ENCODE data around the gene CFAP57.

DNA sequence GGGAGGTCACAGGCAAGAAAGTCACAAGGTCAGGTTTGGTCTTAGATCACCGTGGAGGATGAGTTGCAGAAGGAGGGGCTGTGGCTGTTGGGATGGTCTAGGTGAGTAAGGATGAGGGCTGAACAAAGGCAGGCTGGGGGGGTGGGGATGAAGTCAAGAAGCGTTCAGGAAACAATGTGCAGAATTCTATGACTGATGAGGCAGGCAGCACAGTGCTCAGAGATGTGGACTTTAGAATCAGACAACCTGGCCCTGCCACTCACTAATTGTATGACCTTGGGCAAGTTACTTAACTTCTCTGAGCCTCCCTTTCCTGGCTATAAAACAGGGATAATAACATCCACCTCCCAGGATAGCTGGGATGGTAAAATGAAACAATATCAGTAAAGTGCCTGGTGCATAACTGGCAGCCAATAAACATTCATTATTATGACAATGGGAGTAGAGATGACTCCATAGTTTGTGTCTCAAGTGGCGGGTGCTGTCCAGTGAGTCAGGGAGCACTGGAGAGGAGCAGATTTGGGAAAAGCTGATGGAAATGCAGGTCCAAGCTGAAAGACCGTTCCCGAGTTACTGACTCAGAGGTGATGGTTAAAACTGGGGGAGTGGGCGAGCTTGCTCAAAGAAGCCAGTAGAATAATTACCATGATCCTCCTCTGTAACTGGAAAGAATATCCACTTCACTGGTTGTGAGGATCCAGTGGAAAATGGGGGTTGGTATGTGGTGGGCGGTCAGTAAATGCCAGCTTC, 130.8 kb downstream of the CFAP57 start:
- TF ChIP-seq, protein P1, sequence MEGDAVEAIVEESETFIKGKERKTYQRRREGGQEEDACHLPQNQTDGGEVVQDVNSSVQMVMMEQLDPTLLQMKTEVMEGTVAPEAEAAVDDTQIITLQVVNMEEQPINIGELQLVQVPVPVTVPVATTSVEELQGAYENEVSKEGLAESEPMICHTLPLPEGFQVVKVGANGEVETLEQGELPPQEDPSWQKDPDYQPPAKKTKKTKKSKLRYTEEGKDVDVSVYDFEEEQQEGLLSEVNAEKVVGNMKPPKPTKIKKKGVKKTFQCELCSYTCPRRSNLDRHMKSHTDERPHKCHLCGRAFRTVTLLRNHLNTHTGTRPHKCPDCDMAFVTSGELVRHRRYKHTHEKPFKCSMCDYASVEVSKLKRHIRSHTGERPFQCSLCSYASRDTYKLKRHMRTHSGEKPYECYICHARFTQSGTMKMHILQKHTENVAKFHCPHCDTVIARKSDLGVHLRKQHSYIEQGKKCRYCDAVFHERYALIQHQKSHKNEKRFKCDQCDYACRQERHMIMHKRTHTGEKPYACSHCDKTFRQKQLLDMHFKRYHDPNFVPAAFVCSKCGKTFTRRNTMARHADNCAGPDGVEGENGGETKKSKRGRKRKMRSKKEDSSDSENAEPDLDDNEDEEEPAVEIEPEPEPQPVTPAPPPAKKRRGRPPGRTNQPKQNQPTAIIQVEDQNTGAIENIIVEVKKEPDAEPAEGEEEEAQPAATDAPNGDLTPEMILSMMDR (IDR thresholded peaks at IDR 0.05): no peak
- TF ChIP-seq POLR2A (IDR thresholded peaks at IDR 0.05; ENCODE audit: low read length): no peak
- TF ChIP-seq MAFK (IDR thresholded peaks at IDR 0.05; ENCODE audit: partially characterized antibody): no peak
- no peak for TF ChIP-seq CEBPB (IDR thresholded peaks at IDR 0.05)
- TF ChIP-seq JUN (IDR thresholded peaks at IDR 0.05): no peak
- TF ChIP-seq FOSL2 (IDR thresholded peaks at IDR 0.05): no peak
- no peak for TF ChIP-seq FOSL2 (CRISPR knock-in tag; IDR thresholded peaks at IDR 0.05)
- no peak for TF ChIP-seq NFE2L2 (conservative IDR thresholded peaks at IDR 0.05; ENCODE audit: low read length)
